GM10248 (cell line): ENCODE measurements around the gene ADCK1.
"Not testable (repeated sequence)": the region's sequence is repeated elsewhere in the genome, so short reads cannot be mapped to it uniquely, and the experiment has no call there.

Experiments
- CTCF ChIA-PET: fragments of 300-600 bp; sonication (Branson Sonifier 250); formaldehyde crosslinking; extraction: SDS; loops from one replicate; lab custom pipeline; 2021; ENCODE audit warnings: antibody characterized with exemption; lab: Yijun Ruan, JAX
- POLR2A ChIA-PET: fragments of 350-650 bp; sonication (Branson Sonifier 250); formaldehyde crosslinking; extraction: SDS; loops from one replicate; lab custom pipeline; 2020; ENCODE audit warnings: antibody characterized with exemption; lab: Yijun Ruan, JAX
- DNase-seq: peaks from one replicate; pipeline ENCODE4 v3.0.0; 2012; ENCODE audit errors: extremely low spot score
- CTCF ChIP-seq: IDR thresholded peaks from 2 replicates; pipeline ENCODE4 v1.5.1; 2012; ENCODE audit warnings: mild to moderate bottlenecking, low read depth; ENCODE audit errors: extremely low read depth, missing control alignments, control extremely low read depth

ADCK1 gene

DNA sequence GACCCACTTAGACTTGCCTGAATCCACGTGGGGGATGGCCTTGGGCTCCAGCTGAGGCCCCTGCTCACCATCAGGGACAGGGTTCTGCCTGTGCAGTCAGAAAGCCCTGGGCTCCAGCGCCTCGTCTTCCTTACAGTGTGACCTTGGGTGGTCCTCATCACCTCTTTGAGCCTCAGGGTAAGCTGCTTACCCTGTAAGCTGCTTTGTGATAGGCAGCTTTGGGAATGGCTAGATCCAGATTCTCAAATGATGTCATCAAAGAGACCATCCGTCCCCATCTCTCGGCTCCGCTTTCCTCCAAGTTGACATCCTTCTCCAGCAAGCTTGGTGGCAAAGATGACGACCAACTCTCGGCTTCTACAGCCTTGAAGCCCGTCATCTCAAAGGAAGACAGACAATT lies 127.0 kb downstream of the ADCK1 start:
- POLR2A ChIA-PET, result no interaction called here
- no peak for DNase-seq
- TF ChIP-seq CTCF, result no peak
- CTCF ChIA-PET, result no interaction called here

DNA sequence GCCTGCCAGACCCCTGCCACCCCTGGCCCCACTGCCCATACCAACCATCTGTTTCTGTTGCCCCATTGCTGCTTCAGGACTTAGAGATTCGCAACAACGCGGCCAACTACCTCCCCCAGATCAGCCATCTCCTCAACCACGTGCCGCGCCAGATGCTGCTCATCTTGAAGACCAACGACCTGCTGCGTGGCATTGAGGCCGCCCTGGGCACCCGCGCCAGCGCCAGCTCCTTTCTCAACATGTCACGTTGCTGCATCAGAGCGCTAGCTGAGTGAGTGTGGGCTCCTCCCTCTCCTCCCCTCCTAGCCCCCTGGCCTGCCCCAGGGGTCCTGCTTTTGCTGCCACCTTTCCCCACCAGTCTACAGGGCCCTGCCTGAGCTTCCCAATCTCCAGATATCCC lies 131.5 kb downstream of the ADCK1 start:
- no peak for TF ChIP-seq CTCF
- no peak for DNase-seq
- ChIA-PET CTCF (no interaction called here), POLR2A (no interaction called here)

GRCh38 chr14:77936138-77936639 lies 136.3 kb downstream of the ADCK1 start:
- ChIA-PET POLR2A (no interaction called here), CTCF (no interaction called here)
- DNase-seq, result no peak
- TF ChIP-seq CTCF, result no peak

- ChIA-PET POLR2A (no interaction called here), CTCF (no interaction called here)
- no peak for DNase-seq
- TF ChIP-seq CTCF, result no peak
Measured at GRCh38 chr14:77947372-77947771, 147.5 kb downstream of the ADCK1 start.

- POLR2A ChIA-PET, result no interaction called here
- TF ChIP-seq CTCF, result no peak
- no peak for DNase-seq
- CTCF ChIA-PET, result no interaction called here
Measured at GRCh38 chr14:77950371-77951063, 150.6 kb downstream of the ADCK1 start.

- ChIA-PET POLR2A (no interaction called here), CTCF (interaction anchor here (0.8 kb wide), 1 partner anchor 14 kb away, joined by 3 read pairs; no protein-coding TSS in a partner anchor)
- no peak for TF ChIP-seq CTCF
- DNase-seq, result no peak
Measured at GRCh38 chr14:77955816-77956484, 156.0 kb downstream of the ADCK1 start.

DNA sequence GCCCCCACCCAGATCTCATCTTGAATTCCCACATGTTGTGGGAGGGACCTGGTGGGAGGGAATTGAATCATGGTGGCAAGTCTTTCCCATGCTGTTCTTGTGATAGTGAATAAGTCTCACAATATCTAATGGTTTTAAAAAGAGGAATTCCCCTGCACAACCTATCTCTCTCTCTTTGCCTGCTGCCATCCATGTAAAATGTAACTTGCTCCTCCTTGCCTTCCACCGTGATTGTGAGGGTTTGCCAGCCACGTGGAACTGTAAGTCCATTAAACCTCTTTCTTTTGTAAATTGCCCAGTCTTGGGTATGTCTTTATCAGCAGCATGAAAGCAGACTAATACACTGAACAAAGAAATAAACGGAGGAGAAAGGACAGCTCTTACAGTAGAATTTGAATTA lies 159.8 kb downstream of the ADCK1 start:
- CTCF ChIA-PET, DNase-seq, POLR2A ChIA-PET: not testable (repeated sequence)
